ENCODE results near the gene BTBD2.

Gene BTBD2

DNA sequence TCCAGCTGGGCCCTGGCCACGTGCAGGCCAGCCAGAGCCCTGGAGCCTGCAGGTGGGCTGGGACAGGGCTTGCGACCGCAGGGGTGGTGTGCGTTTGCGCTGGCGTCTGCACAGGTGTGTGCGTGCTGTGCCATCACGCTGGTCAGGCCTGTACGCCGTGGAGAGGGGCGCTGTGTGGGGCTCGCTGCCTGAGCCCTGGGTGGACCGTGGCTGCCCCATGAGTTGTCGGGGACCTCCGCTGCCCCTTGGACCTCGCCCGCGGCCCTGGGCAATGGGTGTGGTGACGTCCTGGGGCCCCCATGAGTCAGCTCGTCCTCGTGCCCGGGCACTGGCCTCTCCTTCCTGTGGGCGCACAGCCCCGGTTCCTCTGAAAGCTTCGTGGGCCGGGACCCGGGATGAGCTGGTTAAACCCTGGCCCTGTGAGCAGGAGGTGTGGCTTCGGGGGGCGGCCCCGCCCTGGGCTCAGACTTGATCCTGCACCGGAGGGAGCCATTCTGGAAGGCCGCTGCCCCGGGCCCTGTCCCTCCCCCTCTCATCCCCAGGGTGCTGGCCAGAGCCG is 67.8 kb downstream of the BTBD2 start:
- Histone ChIP-seq H3K4me3 (ENCODE audit: low read depth in 1 of 2, low read length in 1 of 2) (no peak overlapping the region), H3K36me3 (peaks cover 24% of the 10 kb centered on the region), H3K9me3 (no peaks in the 10 kb centered on the region), H3K27me3 (no peaks in the 10 kb centered on the region), H3K27ac (no peak overlapping the region), H3K4me1 (ENCODE audit: control insufficient read depth in 1 of 2, insufficient read depth in 1 of 2, low read depth in 1 of 2, low read length in 1 of 2) (peaks cover 36 to 39% of the 10 kb centered on the region in 2 experiments)
- TF ChIP-seq, protein P1, sequence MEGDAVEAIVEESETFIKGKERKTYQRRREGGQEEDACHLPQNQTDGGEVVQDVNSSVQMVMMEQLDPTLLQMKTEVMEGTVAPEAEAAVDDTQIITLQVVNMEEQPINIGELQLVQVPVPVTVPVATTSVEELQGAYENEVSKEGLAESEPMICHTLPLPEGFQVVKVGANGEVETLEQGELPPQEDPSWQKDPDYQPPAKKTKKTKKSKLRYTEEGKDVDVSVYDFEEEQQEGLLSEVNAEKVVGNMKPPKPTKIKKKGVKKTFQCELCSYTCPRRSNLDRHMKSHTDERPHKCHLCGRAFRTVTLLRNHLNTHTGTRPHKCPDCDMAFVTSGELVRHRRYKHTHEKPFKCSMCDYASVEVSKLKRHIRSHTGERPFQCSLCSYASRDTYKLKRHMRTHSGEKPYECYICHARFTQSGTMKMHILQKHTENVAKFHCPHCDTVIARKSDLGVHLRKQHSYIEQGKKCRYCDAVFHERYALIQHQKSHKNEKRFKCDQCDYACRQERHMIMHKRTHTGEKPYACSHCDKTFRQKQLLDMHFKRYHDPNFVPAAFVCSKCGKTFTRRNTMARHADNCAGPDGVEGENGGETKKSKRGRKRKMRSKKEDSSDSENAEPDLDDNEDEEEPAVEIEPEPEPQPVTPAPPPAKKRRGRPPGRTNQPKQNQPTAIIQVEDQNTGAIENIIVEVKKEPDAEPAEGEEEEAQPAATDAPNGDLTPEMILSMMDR (IDR thresholded peaks at IDR 0.05), result no peak

DNA sequence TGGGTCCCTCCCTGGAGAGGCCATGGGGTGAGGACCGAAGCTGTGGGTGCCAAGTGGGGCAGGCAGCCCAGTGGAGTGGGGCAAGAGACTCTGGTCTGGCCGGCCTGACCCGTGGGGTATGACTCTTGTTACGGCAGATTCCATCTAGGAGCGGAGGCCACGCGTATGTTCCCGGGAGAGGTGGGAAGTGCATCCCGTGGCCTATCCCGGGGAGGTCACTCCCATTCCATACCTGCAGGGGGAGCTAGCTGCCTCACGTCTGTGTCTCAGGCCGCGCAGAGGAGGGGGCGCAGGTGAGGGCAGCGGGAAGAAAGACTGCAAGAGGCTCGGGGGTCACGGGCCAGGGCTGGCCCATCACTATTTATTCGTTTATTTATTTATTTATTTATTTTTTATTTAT is 69.6 kb downstream of the BTBD2 start:
- H3K36me3 ChIP-seq, result peaks cover 14% of the 10 kb centered on the region
- H3K4me3 ChIP-seq (ENCODE audit: low read depth in 1 of 2, low read length in 1 of 2), result no peak overlapping the region
- peaks cover 34 to 36% of the 10 kb centered on the region in 2 experiments for H3K4me1 ChIP-seq (ENCODE audit: control insufficient read depth in 1 of 2, insufficient read depth in 1 of 2, low read depth in 1 of 2, low read length in 1 of 2)
- no peaks in the 10 kb centered on the region for H3K27me3 ChIP-seq
- no peak overlapping the region for H3K27ac ChIP-seq
- no peaks in the 10 kb centered on the region for H3K9me3 ChIP-seq
- TF ChIP-seq, protein P1 (IDR thresholded peaks at IDR 0.05), result peak; percentile 59

- H3K27ac ChIP-seq, result peak overlapping the region; percentile 100
- H3K9me3 ChIP-seq, result no peaks in the 10 kb centered on the region
- H3K27me3 ChIP-seq, result no peaks in the 10 kb centered on the region
- TF ChIP-seq, protein P1 (IDR thresholded peaks at IDR 0.05), result no peak
- peaks cover 8% of the 10 kb centered on the region for H3K36me3 ChIP-seq
- peak overlapping the region in 1 of 2 experiments; percentile 72 for H3K4me3 ChIP-seq (ENCODE audit: low read depth in 1 of 2, low read length in 1 of 2)
- peaks cover 39 to 41% of the 10 kb centered on the region in 2 experiments for H3K4me1 ChIP-seq (ENCODE audit: control insufficient read depth in 1 of 2, insufficient read depth in 1 of 2, low read depth in 1 of 2, low read length in 1 of 2)
Measured at GRCh38 chr19:1944916-1945561, 70.5 kb downstream of the BTBD2 start.

- peak overlapping the region; percentile 100 for H3K27ac ChIP-seq
- no peaks in the 10 kb centered on the region for H3K27me3 ChIP-seq
- peak overlapping the region; percentile 72 to 89 for H3K4me3 ChIP-seq (ENCODE audit: low read depth in 1 of 2, low read length in 1 of 2)
- TF ChIP-seq, protein P1 (IDR thresholded peaks at IDR 0.05), result no peak
- H3K4me1 ChIP-seq (ENCODE audit: control insufficient read depth in 1 of 2, insufficient read depth in 1 of 2, low read depth in 1 of 2, low read length in 1 of 2), result peaks cover 45 to 48% of the 10 kb centered on the region in 2 experiments
- peaks cover 2% of the 10 kb centered on the region for H3K36me3 ChIP-seq
- no peaks in the 10 kb centered on the region for H3K9me3 ChIP-seq
Measured at GRCh38 chr19:1944088-1944915, 71.2 kb downstream of the BTBD2 start.

GRCh38 chr19:1943661-1944087 is 71.8 kb downstream of the BTBD2 start:
- Histone ChIP-seq H3K4me3 (ENCODE audit: low read depth in 1 of 2, low read length in 1 of 2) (peak overlapping the region; percentile 72 to 89), H3K27ac (peak overlapping the region; percentile 100), H3K9me3 (no peaks in the 10 kb centered on the region), H3K27me3 (no peaks in the 10 kb centered on the region), H3K4me1 (ENCODE audit: control insufficient read depth in 1 of 2, insufficient read depth in 1 of 2, low read depth in 1 of 2, low read length in 1 of 2) (peaks cover 39 to 43% of the 10 kb centered on the region in 2 experiments), H3K36me3 (no peaks in the 10 kb centered on the region)
- TF ChIP-seq, protein P1 (IDR thresholded peaks at IDR 0.05), result no peak

Data from neutrophil (primary cell).